SK-N-SH treated with all-trans-retinoic acid at 6 μM for 48 hours (cell line): Measurements from ENCODE around the gene SPCS2.
"Not testable (repeated sequence)": the region's sequence is repeated elsewhere in the genome, so short reads cannot be mapped to it uniquely, and the experiment has no call there.

ENCODE experiments used
- CREB5 ChIP-seq: fragments of 250-450 bp; sonication (Bioruptor Pico); IDR thresholded peaks from 2 replicates; pipeline ENCODE4 v1.5.1; 2020; ENCODE audit warnings: low read depth, mild to moderate bottlenecking, moderate library complexity
- CSDC2 ChIP-seq: fragments of 250-450 bp; sonication (Bioruptor Pico); IDR thresholded peaks from 2 replicates; pipeline ENCODE4 v1.5.0; 2020; ENCODE audit warnings: mild to moderate bottlenecking, moderate library complexity
- CSRNP3 ChIP-seq: fragments of 250-450 bp; sonication (Bioruptor Pico); IDR thresholded peaks from 2 replicates; pipeline ENCODE4 v1.5.1; 2021; ENCODE audit warnings: mild to moderate bottlenecking, moderate library complexity
- GLIS3 ChIP-seq: fragments of 250-450 bp; sonication (Bioruptor Pico); IDR thresholded peaks from 2 replicates; pipeline ENCODE4 v1.5.0; 2020; ENCODE audit warnings: mild to moderate bottlenecking, moderate library complexity
- POU6F1 ChIP-seq: fragments of 250-450 bp; sonication (Bioruptor Pico); IDR thresholded peaks from 2 replicates; pipeline ENCODE4 v1.8.0; 2021; ENCODE audit warnings: low read depth, mild to moderate bottlenecking, moderate library complexity, borderline replicate concordance
- SNAI2 ChIP-seq: fragments of 250-450 bp; sonication (Bioruptor Pico); IDR thresholded peaks from 2 replicates; pipeline ENCODE4 v1.5.0; 2020; ENCODE audit warnings: mild to moderate bottlenecking, moderate library complexity
- TOX ChIP-seq: fragments of 250-450 bp; sonication (Bioruptor Pico); IDR thresholded peaks from 2 replicates; pipeline ENCODE4 v1.8.0; 2021; ENCODE audit warnings: mild to moderate bottlenecking, moderate library complexity, borderline replicate concordance
- ZC3H10 ChIP-seq: fragments of 250-450 bp; sonication (Bioruptor Pico); IDR thresholded peaks from 2 replicates; pipeline ENCODE4 v1.5.1; 2021; ENCODE audit warnings: mild to moderate bottlenecking, moderate library complexity
- ZNF8 ChIP-seq: fragments of 450-650 bp; formaldehyde crosslinking; IDR thresholded peaks from 2 replicates; pipeline ENCODE4 v1.5.0; 2020; ENCODE audit warnings: mild to moderate bottlenecking, moderate library complexity

- not testable (repeated sequence) for TF ChIP-seq ZNF8; CREB5 (CRISPR knock-in tag); POU6F1; ZC3H10 (CRISPR knock-in tag); CSRNP3 (CRISPR knock-in tag); GLIS3 (CRISPR knock-in tag); TOX; SNAI2 (CRISPR knock-in tag); CSDC2 (CRISPR knock-in tag)
These were observed 70.1 kb downstream of the SPCS2 start for GRCh38 chr11:75019200-75019599.
